ENCODE results near the gene BEST4. TPM values are rescaled to one million over a fixed set of nuclear protein-coding genes. Genes with fewer than 3 reads are reported as not detected.

Gene BEST4
- total and polyA plus RNA-seq, 2 of the 13 experiments (the other 11 are each of a cell fraction or from before 2014, with no cell fraction given), result 0.77 to 1.4 TPM

- TF ChIP-seq PCBP1 (IDR thresholded peaks at IDR 0.05; ENCODE audit: borderline replicate concordance, low read depth, low read length), result 0 out of 2 replicates have a peak, but pooled peaks have one; percentile 17
- TF ChIP-seq ZNF350 (CRISPR knock-in tag; IDR thresholded peaks at IDR 0.05; ENCODE audit: borderline replicate concordance, low read depth), result peak; percentile 41; the same call in 1 of the 2 replicates
- peak; percentile 55; the same call in 1 of the 2 replicates for TF ChIP-seq POLR2AphosphoS5 (IDR thresholded peaks at IDR 0.05; ENCODE audit: low read depth, low read length)
- TF ChIP-seq ZHX1 (CRISPR knock-in tag; IDR thresholded peaks at IDR 0.05; ENCODE audit: low read depth), result peak; percentile 32
- 0 out of 2 replicates have a peak, but pooled peaks have one; percentile 80 for TF ChIP-seq ZNF430 (CRISPR knock-in tag; IDR thresholded peaks at IDR 0.05)
- TF ChIP-seq ZNF768 (CRISPR knock-in tag; IDR thresholded peaks at IDR 0.05), result peak; percentile 70; the same call in 1 of the 2 replicates
- TF ChIP-seq SP5 (CRISPR knock-in tag; IDR thresholded peaks at IDR 0.05; ENCODE audit: borderline replicate concordance, low read depth), result 0 out of 2 replicates have a peak, but pooled peaks have one; percentile 30
- TF ChIP-seq, protein P1, sequence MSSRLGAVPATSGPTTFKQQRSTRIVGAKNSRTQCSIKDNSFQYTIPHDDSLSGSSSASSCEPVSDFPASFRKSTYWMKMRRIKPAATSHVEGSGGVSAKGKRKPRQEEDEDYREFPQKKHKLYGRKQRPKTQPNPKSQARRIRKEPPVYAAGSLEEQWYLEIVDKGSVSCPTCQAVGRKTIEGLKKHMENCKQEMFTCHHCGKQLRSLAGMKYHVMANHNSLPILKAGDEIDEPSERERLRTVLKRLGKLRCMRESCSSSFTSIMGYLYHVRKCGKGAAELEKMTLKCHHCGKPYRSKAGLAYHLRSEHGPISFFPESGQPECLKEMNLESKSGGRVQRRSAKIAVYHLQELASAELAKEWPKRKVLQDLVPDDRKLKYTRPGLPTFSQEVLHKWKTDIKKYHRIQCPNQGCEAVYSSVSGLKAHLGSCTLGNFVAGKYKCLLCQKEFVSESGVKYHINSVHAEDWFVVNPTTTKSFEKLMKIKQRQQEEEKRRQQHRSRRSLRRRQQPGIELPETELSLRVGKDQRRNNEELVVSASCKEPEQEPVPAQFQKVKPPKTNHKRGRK (CRISPR knock-in tag; IDR thresholded peaks at IDR 0.05), result peak; percentile 61; the same call in 1 of the 2 replicates
- peak; percentile 42; the same call in 1 of the 2 replicates for TF ChIP-seq SIX4 (CRISPR knock-in tag; IDR thresholded peaks at IDR 0.05)
- peak; percentile 63; the same call in 1 of the 2 replicates for TF ChIP-seq ZNF232 (CRISPR knock-in tag; IDR thresholded peaks at IDR 0.05; ENCODE audit: borderline replicate concordance)
- TF ChIP-seq SNAI1 (CRISPR knock-in tag; IDR thresholded peaks at IDR 0.05; ENCODE audit: borderline replicate concordance), result peak; percentile 95
- TF ChIP-seq HNRNPL (IDR thresholded peaks at IDR 0.05; ENCODE audit: low read depth, low read length), result peak; percentile 57; the same call in 1 of the 2 replicates
- TF ChIP-seq ZNF329 (CRISPR knock-in tag; IDR thresholded peaks at IDR 0.05; ENCODE audit: low read depth), result no peak
- TF ChIP-seq KDM3A (CRISPR knock-in tag; IDR thresholded peaks at IDR 0.05; ENCODE audit: low read depth), result no peak
- TF ChIP-seq ARNTL (CRISPR knock-in tag; IDR thresholded peaks at IDR 0.05), result peak; percentile 70; the same call in 1 of the 2 replicates
- peak; percentile 54; the same call in 1 of the 2 replicates for TF ChIP-seq ZNF235 (CRISPR knock-in tag; IDR thresholded peaks at IDR 0.05; ENCODE audit: borderline replicate concordance)
- peak; percentile 60; the same call in 1 of the 2 replicates for TF ChIP-seq ZNF136 (CRISPR knock-in tag; IDR thresholded peaks at IDR 0.05; ENCODE audit: low read depth)
- 0 out of 2 replicates have a peak, but pooled peaks have one; percentile 26 for TF ChIP-seq ZNF780A (CRISPR knock-in tag; IDR thresholded peaks at IDR 0.05)
- TF ChIP-seq, protein P2, sequence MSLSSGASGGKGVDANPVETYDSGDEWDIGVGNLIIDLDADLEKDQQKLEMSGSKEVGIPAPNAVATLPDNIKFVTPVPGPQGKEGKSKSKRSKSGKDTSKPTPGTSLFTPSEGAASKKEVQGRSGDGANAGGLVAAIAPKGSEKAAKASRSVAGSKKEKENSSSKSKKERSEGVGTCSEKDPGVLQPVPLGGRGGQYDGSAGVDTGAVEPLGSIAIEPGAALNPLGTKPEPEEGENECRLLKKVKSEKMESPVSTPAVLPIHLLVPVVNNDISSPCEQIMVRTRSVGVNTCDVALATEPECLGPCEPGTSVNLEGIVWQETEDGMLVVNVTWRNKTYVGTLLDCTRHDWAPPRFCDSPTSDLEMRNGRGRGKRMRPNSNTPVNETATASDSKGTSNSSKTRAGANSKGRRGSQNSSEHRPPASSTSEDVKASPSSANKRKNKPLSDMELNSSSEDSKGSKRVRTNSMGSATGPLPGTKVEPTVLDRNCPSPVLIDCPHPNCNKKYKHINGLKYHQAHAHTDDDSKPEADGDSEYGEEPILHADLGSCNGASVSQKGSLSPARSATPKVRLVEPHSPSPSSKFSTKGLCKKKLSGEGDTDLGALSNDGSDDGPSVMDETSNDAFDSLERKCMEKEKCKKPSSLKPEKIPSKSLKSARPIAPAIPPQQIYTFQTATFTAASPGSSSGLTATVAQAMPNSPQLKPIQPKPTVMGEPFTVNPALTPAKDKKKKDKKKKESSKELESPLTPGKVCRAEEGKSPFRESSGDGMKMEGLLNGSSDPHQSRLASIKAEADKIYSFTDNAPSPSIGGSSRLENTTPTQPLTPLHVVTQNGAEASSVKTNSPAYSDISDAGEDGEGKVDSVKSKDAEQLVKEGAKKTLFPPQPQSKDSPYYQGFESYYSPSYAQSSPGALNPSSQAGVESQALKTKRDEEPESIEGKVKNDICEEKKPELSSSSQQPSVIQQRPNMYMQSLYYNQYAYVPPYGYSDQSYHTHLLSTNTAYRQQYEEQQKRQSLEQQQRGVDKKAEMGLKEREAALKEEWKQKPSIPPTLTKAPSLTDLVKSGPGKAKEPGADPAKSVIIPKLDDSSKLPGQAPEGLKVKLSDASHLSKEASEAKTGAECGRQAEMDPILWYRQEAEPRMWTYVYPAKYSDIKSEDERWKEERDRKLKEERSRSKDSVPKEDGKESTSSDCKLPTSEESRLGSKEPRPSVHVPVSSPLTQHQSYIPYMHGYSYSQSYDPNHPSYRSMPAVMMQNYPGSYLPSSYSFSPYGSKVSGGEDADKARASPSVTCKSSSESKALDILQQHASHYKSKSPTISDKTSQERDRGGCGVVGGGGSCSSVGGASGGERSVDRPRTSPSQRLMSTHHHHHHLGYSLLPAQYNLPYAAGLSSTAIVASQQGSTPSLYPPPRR (CRISPR knock-in tag; IDR thresholded peaks at IDR 0.05; ENCODE audit: borderline replicate concordance), result peak; percentile 69; the same call in 1 of the 2 replicates
Observed at GRCh38 chr1:44826375-44827196, 38.6 kb upstream of the BEST4 start (continued).

Data from HepG2 (cell line).